Measurements from ENCODE around the gene CCDC90B.

The CCDC90B gene

GRCh38 chr11:83241291-83241946, 44.7 kb downstream of the CCDC90B start:
- no peak for DNase-seq (ENCODE audit: extremely low read depth in 1 of 2, low read depth in 1 of 2)

- DNase-seq (ENCODE audit: extremely low read depth in 1 of 2, low read depth in 1 of 2): no peak
These were observed 48.1 kb downstream of the CCDC90B start for GRCh38 chr11:83238111-83238510.

- DNase-seq (ENCODE audit: extremely low read depth in 1 of 2, low read depth in 1 of 2): no peak
These were observed 50.3 kb downstream of the CCDC90B start for GRCh38 chr11:83235825-83236224.

- no peak for DNase-seq (ENCODE audit: extremely low read depth in 1 of 2, low read depth in 1 of 2)
These were observed 62.7 kb downstream of the CCDC90B start for GRCh38 chr11:83223457-83223856.

GRCh38 chr11:83222499-83222898, 63.7 kb downstream of the CCDC90B start:
- no peak for DNase-seq (ENCODE audit: extremely low read depth in 1 of 2, low read depth in 1 of 2)

- no peak for DNase-seq (ENCODE audit: extremely low read depth in 1 of 2, low read depth in 1 of 2)
These were observed 64.5 kb downstream of the CCDC90B start for GRCh38 chr11:83221694-83222093.

- no peak for DNase-seq (ENCODE audit: extremely low read depth in 1 of 2, low read depth in 1 of 2)
These were observed 65.9 kb downstream of the CCDC90B start for GRCh38 chr11:83220260-83220659.

GRCh38 chr11:83219095-83219494, 67.1 kb downstream of the CCDC90B start:
- no peak for DNase-seq (ENCODE audit: extremely low read depth in 1 of 2, low read depth in 1 of 2)

Data from activated CD8-positive, alpha-beta memory T cell treated with anti-CD3 and anti-CD28 coated beads for 1 hour (primary cell).